SKM-1 (cell line): ENCODE results near the gene CGREF1.
A peak's percentile ranks its signal among the peaks of the same experiment; 100 is the strongest.
"Not testable (repeated sequence)": the region's sequence is repeated elsewhere in the genome, so short reads cannot be mapped to it uniquely, and the experiment has no call there.

Source experiments
- DNase-seq: peaks from one replicate; lab custom pipeline; 2025; ENCODE audit not compliant: unreplicated experiment; lab: John Stamatoyannopoulos, UW

Gene CGREF1

GRCh38 chr2:27076323-27076722 is 42.6 kb downstream of the CGREF1 start:
- no peak for DNase-seq

DNA sequence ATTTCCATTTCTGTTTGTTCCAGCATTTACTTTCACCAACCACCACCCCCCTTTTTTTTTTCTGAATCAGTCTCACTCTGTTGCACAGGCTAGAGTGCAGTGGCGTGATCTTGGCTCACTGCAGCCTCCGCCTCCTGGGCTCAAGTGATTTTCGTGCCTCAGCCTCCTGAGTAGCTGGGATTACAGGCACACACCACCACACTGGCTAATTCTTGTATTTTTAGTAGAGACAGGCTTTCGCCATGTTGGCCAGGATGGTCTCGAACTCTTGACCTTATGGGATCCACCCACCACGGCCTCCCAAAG is 43.4 kb downstream of the CGREF1 start:
- DNase-seq = not testable (repeated sequence)

DNA sequence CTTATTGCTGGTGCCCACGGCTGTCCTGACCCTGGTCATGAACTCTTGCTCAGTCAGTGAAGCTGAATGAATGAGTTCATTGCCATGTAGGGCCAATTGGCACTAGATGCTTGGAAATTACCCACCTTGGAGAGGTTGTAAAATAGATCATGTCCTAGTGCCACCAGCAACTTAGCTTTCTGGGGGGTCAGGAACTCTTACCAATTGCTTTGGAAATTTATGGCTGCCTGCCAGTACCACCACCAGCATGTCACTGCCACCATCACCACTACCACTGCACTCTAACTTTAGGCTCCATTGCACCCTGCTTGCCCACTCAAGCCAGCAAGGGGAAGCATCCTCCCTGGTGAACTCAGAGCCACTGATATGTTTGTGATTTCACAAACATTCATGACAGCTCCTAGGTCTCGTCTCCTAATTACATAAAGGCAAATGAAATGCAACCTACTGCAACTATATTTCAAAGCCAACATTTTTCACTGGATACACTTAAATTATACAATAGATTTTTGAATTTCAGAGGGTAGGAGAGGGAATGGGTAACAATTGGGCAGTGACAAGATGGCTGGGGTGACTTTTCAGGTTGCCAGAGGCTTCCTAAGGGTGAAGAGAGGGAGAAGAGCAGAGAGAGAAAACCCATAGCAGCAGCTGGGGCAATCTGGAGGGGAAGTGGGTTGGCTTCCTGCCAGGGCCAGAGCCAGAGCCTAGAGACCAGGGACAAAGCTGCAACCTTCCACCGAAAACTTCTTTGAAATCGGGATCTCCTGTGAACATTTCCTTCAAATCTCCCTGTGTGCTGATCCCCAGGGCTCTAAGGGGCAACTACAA is 44.0 kb downstream of the CGREF1 start:
- peak; percentile 48 for DNase-seq

DNA sequence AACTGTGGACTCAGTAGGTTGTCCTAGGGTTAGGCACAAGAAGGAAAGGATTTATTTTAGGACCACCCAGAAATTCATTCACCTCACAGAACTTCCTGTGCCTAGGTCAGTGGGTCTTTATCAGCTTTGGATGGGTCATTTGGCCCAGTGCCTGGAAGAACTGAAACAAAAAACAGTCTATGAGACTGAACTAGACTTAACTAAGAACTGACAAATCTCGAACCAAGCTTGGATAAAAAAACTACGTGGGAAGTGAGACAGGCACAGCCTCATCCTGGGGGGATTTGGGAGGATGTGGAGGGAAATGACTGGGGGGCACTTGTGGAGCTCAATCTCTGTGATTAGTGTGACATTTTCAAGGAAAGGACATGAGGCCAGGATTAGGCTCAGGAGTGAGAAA is 45.1 kb downstream of the CGREF1 start:
- DNase-seq = no peak

GRCh38 chr2:27072920-27073319 is 46.0 kb downstream of the CGREF1 start:
- no peak for DNase-seq

- no peak for DNase-seq
Observed at GRCh38 chr2:27071990-27072830, 46.7 kb downstream of the CGREF1 start.

DNA sequence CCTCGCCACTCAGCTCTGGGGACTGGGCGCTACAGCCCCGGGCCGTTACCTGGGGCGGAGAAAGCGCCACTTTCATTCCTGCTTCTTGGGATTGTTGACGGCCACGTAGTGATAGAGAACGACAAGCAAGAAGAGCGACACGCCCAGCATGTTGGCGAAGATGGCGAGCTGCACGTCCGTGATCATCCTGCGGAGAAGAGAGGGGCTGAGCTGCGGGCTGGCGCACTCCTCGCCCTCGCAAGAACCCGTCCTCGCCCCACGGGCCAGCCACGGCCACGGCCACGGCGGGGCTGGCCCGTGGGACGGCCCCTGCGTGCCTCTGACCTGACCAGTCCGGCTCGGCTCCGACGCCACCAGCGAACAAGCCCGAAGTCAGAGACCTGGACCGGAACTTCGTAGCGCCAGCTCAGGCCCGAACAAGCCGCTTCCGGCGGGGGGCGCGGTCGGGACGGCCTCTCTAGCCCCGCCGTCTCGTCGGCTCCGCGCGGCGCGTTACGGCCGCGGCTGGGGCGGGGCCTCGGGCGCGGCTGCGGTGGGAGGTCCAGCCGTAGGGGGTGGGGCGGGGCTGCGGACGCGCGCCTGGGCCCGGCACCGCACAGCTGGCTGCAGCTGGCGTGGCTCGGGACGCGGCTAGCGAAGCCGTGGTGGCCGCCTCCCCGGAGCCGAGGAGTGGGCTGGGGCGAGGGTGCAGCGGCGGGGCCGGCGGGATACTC is 47.5 kb downstream of the CGREF1 start, which contains the start of gene OST4:
Gene OST4, minus strand, starts transcription at position 378 of the 713 bp plus-strand sequence.
- DNase-seq = peak; percentile 80

DNA sequence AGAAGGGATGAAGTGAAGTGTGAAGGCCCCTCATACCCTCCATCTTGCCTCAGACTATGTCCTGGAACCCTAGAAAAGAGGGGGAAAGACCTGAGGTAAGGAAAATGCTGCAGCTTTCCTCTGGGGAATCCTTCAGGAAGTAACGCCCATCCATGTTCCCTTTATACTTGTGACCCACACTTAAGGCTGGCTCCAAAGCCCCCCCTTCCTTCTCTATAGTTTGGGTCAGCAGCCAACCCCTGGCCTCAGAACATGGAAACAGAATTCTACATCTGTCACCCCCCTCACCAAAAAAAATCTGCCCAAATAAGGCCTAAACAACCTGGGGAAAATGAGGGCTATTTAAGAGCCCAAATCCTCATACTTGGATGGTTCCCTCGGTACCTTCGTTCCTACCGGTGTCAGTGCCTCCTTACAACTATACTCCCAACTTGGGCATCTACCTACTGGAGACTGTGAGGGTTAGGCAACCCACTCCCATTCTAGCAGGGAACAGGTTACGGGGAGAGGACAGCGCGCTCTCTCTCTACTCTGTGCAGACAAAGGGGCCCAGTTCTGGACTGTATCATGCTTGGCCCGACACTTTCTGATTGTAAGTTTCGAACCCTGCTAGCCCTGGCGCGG is 48.2 kb downstream of the CGREF1 start:
- DNase-seq = no peak

DNA sequence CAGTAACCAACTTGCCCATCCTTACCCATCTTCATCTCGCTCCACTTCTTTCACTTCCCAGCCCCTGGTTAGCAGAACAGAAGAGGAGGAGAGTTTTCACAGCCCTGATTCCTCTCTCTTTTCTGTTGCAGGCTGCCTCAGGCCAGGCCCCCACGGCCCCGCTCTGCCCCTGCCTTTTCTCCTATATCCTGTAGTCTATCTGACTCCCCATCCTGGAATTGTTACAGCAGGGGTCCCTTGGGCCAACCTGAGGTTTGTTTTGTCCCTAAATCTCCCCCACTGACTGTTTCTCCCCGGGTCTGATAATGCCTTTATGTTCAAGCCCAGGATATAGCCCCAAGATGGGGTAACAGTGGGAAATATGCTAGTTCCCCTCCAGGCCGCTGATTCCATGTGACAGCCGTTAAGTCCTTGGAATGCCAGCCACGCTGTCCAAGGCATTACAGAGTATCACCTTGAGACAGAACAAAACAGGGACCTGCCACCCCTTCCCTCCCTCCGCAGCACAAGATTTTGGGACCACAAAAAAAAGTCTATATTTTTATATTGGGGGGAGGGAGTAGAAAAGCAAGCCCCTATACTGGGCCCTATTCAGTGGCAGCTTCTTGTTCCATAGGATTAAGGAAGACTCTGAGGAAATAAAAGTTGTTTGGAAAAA is 48.8 kb downstream of the CGREF1 start:
- no peak for DNase-seq

DNA sequence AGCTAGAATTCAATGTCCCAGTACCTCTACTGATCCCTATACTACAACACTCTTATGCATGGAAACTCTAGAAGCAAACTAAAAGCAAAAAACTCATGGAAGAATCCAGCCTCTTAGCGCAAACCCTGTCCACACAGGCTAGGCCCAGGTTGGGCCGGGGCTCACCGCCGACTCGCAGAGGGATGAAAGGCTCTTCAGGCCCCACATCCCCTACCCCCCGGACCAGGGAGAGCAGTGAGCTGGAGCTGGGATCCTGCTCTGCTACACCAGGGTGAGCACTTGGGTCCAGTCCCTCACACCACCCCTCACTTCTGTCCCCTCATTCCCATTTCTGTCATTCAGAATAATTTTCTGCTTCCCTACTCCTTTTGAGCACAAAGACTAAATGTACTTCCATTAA is 49.5 kb downstream of the CGREF1 start:
- no peak for DNase-seq

DNA sequence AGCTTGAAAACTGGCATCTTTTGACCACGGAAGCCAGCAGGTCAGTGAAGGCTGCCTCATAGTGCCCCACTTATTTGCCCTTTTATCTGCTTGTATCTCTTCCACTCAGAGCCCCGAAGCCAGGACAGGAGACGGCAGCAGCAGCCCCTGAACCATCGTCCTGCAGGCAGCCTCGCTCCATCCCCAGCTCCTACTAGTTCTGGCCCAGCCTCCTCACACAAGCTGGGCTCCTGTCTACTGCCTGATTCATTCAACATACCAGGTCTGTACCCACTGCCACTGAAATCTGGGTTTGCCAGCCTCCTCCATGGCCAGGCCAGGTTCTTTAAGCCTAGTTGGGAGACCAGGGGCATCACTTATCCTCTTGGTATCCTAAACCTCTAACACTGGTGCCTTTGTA is 51.5 kb downstream of the CGREF1 start:
- no peak for DNase-seq

- no peak for DNase-seq
Observed at GRCh38 chr2:27065128-27065527, 53.8 kb downstream of the CGREF1 start.

DNA sequence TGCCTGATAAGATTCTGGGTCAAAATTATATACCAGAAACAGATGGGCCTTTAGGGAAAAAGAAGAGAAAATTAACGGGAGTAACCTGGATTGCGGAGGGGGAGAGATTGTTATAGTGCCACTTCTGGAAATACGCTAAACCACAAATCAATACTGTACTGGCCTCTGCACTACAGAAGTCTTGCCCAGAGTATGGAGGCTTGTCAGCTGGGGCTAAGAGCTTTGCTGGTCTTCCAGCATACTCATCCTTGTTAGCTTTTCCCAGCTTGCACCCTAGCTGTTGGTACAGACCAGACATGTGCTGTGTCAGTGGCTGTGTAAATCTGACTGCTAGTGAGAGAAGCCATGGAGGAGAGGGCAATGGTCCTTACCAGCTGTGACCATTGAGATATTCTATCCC is 58.6 kb downstream of the CGREF1 start:
- DNase-seq = no peak

DNA sequence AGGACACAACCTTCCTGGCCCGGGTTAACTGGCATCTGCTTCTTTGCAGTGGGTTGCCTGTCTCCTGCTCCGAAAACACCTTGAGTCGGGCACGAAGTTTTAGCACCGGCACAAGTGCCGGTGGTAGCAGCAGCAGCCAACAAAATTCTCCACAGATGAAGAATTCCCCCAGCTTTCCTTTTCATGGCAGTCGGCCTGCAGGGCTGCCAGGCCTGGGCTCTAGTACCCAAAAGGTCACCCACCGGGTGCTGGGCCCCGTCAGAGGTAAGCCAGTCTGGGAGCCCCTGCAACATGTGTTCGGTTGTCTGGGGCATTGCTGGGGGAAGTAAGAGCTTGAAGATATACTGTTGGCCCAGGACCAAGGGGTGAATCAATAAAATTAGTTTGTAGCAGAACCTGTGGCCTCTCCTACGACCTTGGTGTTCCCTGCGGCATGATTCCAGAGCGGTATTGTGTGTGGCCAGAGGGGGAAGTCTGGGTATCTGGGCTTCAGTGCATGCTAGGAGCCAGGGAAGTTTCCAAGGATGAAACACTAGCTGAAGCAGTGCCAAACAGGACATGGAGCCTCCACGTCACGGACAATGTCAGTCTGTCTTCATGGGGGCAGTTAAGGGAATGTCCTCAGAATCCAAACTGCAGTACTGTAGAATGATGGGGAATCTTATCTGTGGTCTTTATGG is 59.6 kb downstream of the CGREF1 start:
- no peak for DNase-seq

- DNase-seq = no peak
Observed at GRCh38 chr2:27058210-27058609, 60.7 kb downstream of the CGREF1 start.

- DNase-seq = no peak
Observed at GRCh38 chr2:27057184-27057583, 61.7 kb downstream of the CGREF1 start.

- DNase-seq = no peak
Observed at GRCh38 chr2:27054721-27055120, 64.2 kb downstream of the CGREF1 start.

- DNase-seq = no peak
Observed at GRCh38 chr2:27053776-27054175, 65.2 kb downstream of the CGREF1 start.

DNA sequence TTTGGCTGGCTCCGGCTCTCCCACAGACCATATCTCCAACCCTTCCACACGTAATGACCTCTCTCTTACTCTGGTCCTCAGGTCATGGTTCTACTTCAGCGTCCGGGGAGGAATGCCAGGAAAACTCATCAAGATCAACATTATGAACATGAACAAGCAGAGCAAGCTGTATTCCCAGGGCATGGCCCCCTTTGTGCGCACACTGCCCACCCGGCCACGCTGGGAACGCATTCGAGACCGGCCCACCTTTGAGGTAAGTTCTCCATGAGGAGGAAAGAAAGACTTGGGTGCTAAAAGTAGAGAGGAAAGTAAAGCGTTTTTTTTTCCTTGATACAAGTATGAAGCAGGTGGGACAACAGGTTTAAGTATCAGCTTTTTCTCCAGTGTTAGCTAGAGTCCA is 65.6 kb downstream of the CGREF1 start:
- no peak for DNase-seq
